Heart right ventricle (tissue), 16 donors: ENCODE data around the gene RNU7-1. TPM values are rescaled to one million over a fixed set of nuclear protein-coding genes. Genes with fewer than 3 reads are reported as not detected.

Experiments
- ATAC-seq, 8 donors: fragments of 200-7000 bp; cut with Tn5 transposase; one replicate each; pipeline ENCODE4 v1.9.1; 2020; ENCODE audit warnings: mild to moderate bottlenecking in 8 of 8, moderate library complexity in 8 of 8, moderate number of reproducible peaks in 1 of 8
- DNase-seq, 2 donors: peaks; one replicate each; pipeline ENCODE4 v3.0.0-alpha.2; 2020
- H3K27ac ChIP-seq, 10 donors: fragments of 200-600 bp; sonication (generic) in 2 of 10; one replicate each; pipeline versions ENCODE4 v1.5.0 to v1.8.0; 2020 to 2022; ENCODE audit warnings: mild to moderate bottlenecking in 3 of 10
- H3K27me3 ChIP-seq, 7 donors: fragments of 200-600 bp; one replicate each; pipeline ENCODE4 v1.8.0; 2021 to 2022; ENCODE audit warnings: mild to moderate bottlenecking in 2 of 7
- H3K36me3 ChIP-seq, 9 donors: fragments of 200-600 bp; sonication (generic) in 1 of 9; one replicate each; pipeline versions ENCODE4 v1.5.0 to v1.8.0; 2020 to 2022; ENCODE audit warnings: mild to moderate bottlenecking in 2 of 9
- H3K4me1 ChIP-seq, 9 donors: fragments of 200-600 bp; sonication (generic) in 1 of 9; one replicate each; pipeline versions ENCODE4 v1.5.0 to v1.8.0; 2020 to 2022; ENCODE audit warnings: mild to moderate bottlenecking in 4 of 9
- H3K4me3 ChIP-seq, 10 donors: fragments of 200-600 bp; sonication (generic) in 2 of 10; one replicate each; pipeline versions ENCODE4 v1.5.0 to v1.8.0; 2020 to 2022; ENCODE audit warnings: mild to moderate bottlenecking in 7 of 10, moderate library complexity in 2 of 10
- H3K9me3 ChIP-seq, 11 donors: fragments of 200-600 bp in 10 of 11; sonication (generic) in 2 of 11; one replicate each; pipeline versions ENCODE4 v1.5.0 to v1.8.0; 2013 to 2022; ENCODE audit warnings: mild to moderate bottlenecking in 2 of 11, control low read depth in 1 of 11, moderate library complexity in 1 of 11
- WGBS, 2 donors: extraction: QIAGEN DNeasy Blood & Tissue Kit; methylation state at CpG; one replicate each; pipeline ENCODE4 v1.1.7; 2013; ENCODE audit warnings: inconsistent platforms in 1 of 2; 5-methylcytosine and 5-hydroxymethylcytosine counted together
- intact Hi-C, 10 donors: fragments of 100-400 bp; cut with DNase I; formaldehyde crosslinking; loops; one replicate each; pipeline versions ENCODE4 v1.11.1 to v1.14.2; 2022
- microRNA-seq, 2 donors: library from miRNA; unstranded; fragments of <30 nt; microRNA quantifications; one replicate each; pipeline ENCODE4 v1.2.0, GENCODE V29; 2021
- polyA plus RNA-seq, 2 donors: library from polyadenylated mRNA; stranded (reverse); fragments of 200-250 nt; gene quantifications; one replicate each; pipeline ENCODE4 v1.2.3, GENCODE V29; 2013
- total RNA-seq, 10 donors: library from RNA; stranded (reverse); fragmentation: NEBNext Ultra II Directional in 3 of 10; extraction: Animal tissue kit (Norgen Biotek cat#: 25700) in 3 of 10; gene quantifications; one replicate each; pipeline versions ENCODE4 v1.2.1 to v1.2.4, GENCODE V29; 2021 to 2023
- TF ChIP-seq, protein P1 (sequence below), 9 donors: fragments of 200-600 bp; sonication (generic) in 2 of 9; IDR thresholded peaks; one replicate each; pipeline versions ENCODE4 v1.5.0 to v1.8.0; 2021 to 2022; ENCODE audit warnings: antibody characterized with exemption in 9 of 9, mild to moderate bottlenecking in 5 of 9, moderate library complexity in 1 of 9
- donor health status: Arrhythmogenic right ventricular cardiomyopathy.
- donor health status: ischemic (EF 13 %, LVEDD 7.1; RV severe dilation, severe dysfunction).
- donor health status: healthy with polysubstance abuse.
- donor health status: DM: no; HTN: yes; CAD: no.
- donor health status: DM: no; HTN: no; CAD: no.
- donor health status: ischemic (EF 25% LVEDD 6.9; RV normal size, moderate dysfunction).
- donor health status: ischemic (EF 25% LVEDD 5.7; RV mildly dilated, moderate dysfunction).
- donor health status: healthy.
- donor health status: DM: yes; HTN: yes; CAD: no.
- donor health status: Ischemic cardiomyopathy.
- donor health status: ischemic (EF 35%, LVEDD 5.7; RV mildly dilated, moderate dysfunction).
- donor health status: nonischemic (EF 11% LVEDD 7.7; RV severe dilation, severe dysfunction).
- donor health status: DM: yes; HTN: yes; CAD: no.
- donor health status: PGD.
- donor health status: ischemic (EF 29% LVEDD 5.4; RV normal size, mild dysfunction).
- donor health status: nonischemic (EF 23%, LVEDD 6.1; RV moderate dilation, normal function).

RNU7-1 gene
- total and polyA plus RNA-seq, 12 donors = not detected

GRCh38 chr12:6982532-6982931 lies 38.9 kb downstream of the RNU7-1 start:
- Histone ChIP-seq H3K4me1 (peaks cover 0 to 29% (median 0%) of the 10 kb centered on the region in 9 donors), H3K36me3 (peaks cover 0 to 98% (median 41%) of the 10 kb centered on the region in 9 donors), H3K27me3 (no peaks in the 10 kb centered on the region), H3K27ac (no peak overlapping the region), H3K9me3 (no peaks in the 10 kb centered on the region), H3K4me3 (no peak overlapping the region)
- 84 to 88% methylated on average over 7 of the region's 7 CpGs for WGBS, 2 donors
- DNase-seq (no peak), ATAC-seq (no peak)
- TF ChIP-seq, protein P1, sequence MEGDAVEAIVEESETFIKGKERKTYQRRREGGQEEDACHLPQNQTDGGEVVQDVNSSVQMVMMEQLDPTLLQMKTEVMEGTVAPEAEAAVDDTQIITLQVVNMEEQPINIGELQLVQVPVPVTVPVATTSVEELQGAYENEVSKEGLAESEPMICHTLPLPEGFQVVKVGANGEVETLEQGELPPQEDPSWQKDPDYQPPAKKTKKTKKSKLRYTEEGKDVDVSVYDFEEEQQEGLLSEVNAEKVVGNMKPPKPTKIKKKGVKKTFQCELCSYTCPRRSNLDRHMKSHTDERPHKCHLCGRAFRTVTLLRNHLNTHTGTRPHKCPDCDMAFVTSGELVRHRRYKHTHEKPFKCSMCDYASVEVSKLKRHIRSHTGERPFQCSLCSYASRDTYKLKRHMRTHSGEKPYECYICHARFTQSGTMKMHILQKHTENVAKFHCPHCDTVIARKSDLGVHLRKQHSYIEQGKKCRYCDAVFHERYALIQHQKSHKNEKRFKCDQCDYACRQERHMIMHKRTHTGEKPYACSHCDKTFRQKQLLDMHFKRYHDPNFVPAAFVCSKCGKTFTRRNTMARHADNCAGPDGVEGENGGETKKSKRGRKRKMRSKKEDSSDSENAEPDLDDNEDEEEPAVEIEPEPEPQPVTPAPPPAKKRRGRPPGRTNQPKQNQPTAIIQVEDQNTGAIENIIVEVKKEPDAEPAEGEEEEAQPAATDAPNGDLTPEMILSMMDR (IDR thresholded peaks at IDR 0.05) = no peak
- intact Hi-C loops = no loop called here

- Histone ChIP-seq H3K9me3 (no peaks in the 10 kb centered on the region), H3K4me1 (no peaks in the 10 kb centered on the region), H3K27me3 (no peaks in the 10 kb centered on the region), H3K27ac (no peak overlapping the region), H3K36me3 (peaks cover 0 to 83% (median 4%) of the 10 kb centered on the region in 9 donors), H3K4me3 (no peak overlapping the region)
- no peak for ATAC-seq
- TF ChIP-seq, protein P1 (IDR thresholded peaks at IDR 0.05) = no peak
- intact Hi-C loops = no loop called here
- 92% methylated on average over 11 of the region's 11 CpGs for WGBS, 2 donors
- no peak for DNase-seq
These were observed 44.4 kb downstream of the RNU7-1 start for GRCh38 chr12:6987956-6988553.

Small RNA genes within 50 kb of the gene (microRNA-seq; reads per million reads assigned to microRNA genes)
- gene MIR141 (1.8 to 30.2 reads per million in 2 donors), gene MIR200C (22.1 to 293 reads per million in 2 donors)

Other genes starting within 250 kb of the RNU7-1 start
- gene PIANP, start 243.0 kb upstream of the RNU7-1 start, total RNA-seq = under 1 TPM in 4 of 10 donors, not detected in 6; 0.12 to 0.54 (median 0.25) TPM
- gene PIANP, start 243.0 kb upstream of the RNU7-1 start, polyA plus RNA-seq = under 1 TPM; 0.22 to 0.58 TPM
- gene COPS7A, start 219.8 kb upstream of the RNU7-1 start, total RNA-seq = 10 to 100 TPM; 67.4 to 89.8 (median 77.9) TPM
- gene COPS7A, start 219.8 kb upstream of the RNU7-1 start, polyA plus RNA-seq = 10 to 100 TPM; 31.1 to 91.5 TPM
- 100 to 1,000 TPM; 135 to 182 (median 148) TPM for gene MLF2, start 190.7 kb upstream of the RNU7-1 start, total RNA-seq
- gene MLF2, start 190.7 kb upstream of the RNU7-1 start, polyA plus RNA-seq = 100 to 1,000 TPM; 108 to 197 TPM
- 100 to 1,000 TPM in 5 of 10 donors, 10 to 100 TPM in 5; 73.3 to 194 (median 96.0) TPM for gene PTMS, start 177.5 kb upstream of the RNU7-1 start, total RNA-seq
- gene PTMS, start 177.5 kb upstream of the RNU7-1 start, polyA plus RNA-seq = 100 to 1,000 TPM; 289 to 361 TPM
- 1 to 10 TPM in 1 of 10 donors, under 1 TPM in 7, not detected in 2; 0.16 to 2.1 (median 0.26) TPM for gene LAG3, start 171.3 kb upstream of the RNU7-1 start, total RNA-seq
- gene LAG3, start 171.3 kb upstream of the RNU7-1 start, polyA plus RNA-seq = 1 to 10 TPM in 1 of 2 donors, under 1 TPM in 1; 0.13 to 1.2 TPM
- gene CD4, start 154.3 kb upstream of the RNU7-1 start, total RNA-seq = 10 to 100 TPM in 2 of 10 donors, 1 to 10 TPM in 8; 2.8 to 44.3 (median 5.0) TPM
- gene CD4, start 154.3 kb upstream of the RNU7-1 start, polyA plus RNA-seq = 1 to 10 TPM; 2.6 to 3.2 TPM
- 1 to 10 TPM; 1.8 to 5.7 (median 3.8) TPM for gene GPR162, start 122.0 kb upstream of the RNU7-1 start, total RNA-seq
- 10 to 100 TPM in 1 of 2 donors, 1 to 10 TPM in 1; 7.0 to 16.8 TPM for gene GPR162, start 122.0 kb upstream of the RNU7-1 start, polyA plus RNA-seq
- gene P3H3, start 115.4 kb upstream of the RNU7-1 start, total RNA-seq = 10 to 100 TPM in 9 of 10 donors, 1 to 10 TPM in 1; 6.4 to 24.6 (median 16.0) TPM
- gene P3H3, start 115.4 kb upstream of the RNU7-1 start, polyA plus RNA-seq = 10 to 100 TPM; 12.5 to 37.8 TPM
- gene GNB3, start 102.9 kb upstream of the RNU7-1 start, total RNA-seq = 10 to 100 TPM in 2 of 10 donors, 1 to 10 TPM in 8; 2.4 to 14.6 (median 7.5) TPM
- gene GNB3, start 102.9 kb upstream of the RNU7-1 start, polyA plus RNA-seq = 10 to 100 TPM in 1 of 2 donors, 1 to 10 TPM in 1; 1.9 to 15.0 TPM
- 1 to 10 TPM in 3 of 10 donors, under 1 TPM in 6, not detected in 1; 0.22 to 4.0 (median 0.55) TPM for gene CDCA3, start 92.5 kb upstream of the RNU7-1 start, total RNA-seq
- gene CDCA3, start 92.5 kb upstream of the RNU7-1 start, polyA plus RNA-seq = 1 to 10 TPM in 1 of 2 donors, under 1 TPM in 1; 0.45 to 1.5 TPM
- gene USP5, start 91.7 kb upstream of the RNU7-1 start, total RNA-seq = 10 to 100 TPM; 64.8 to 95.5 (median 74.1) TPM
- 10 to 100 TPM; 17.6 to 37.4 TPM for gene USP5, start 91.7 kb upstream of the RNU7-1 start, polyA plus RNA-seq
- gene TPI1, start 76.3 kb upstream of the RNU7-1 start, total RNA-seq = 1,000 to 10,000 TPM in 1 of 10 donors, 100 to 1,000 TPM in 9; 739 to 1,044 (median 839) TPM
- gene TPI1, start 76.3 kb upstream of the RNU7-1 start, polyA plus RNA-seq = 1,000 to 10,000 TPM in 1 of 2 donors, 100 to 1,000 TPM in 1; 367 to 1,432 TPM
- gene SPSB2, start 70.5 kb upstream of the RNU7-1 start, total RNA-seq = 1 to 10 TPM; 2.0 to 5.6 (median 3.4) TPM
- gene SPSB2, start 70.5 kb upstream of the RNU7-1 start, polyA plus RNA-seq = 1 to 10 TPM; 5.4 to 5.6 TPM
- 10 to 100 TPM in 6 of 10 donors, 1 to 10 TPM in 4; 6.5 to 16.1 (median 11.0) TPM for gene LRRC23, start 39.0 kb upstream of the RNU7-1 start, total RNA-seq
- gene LRRC23, start 39.0 kb upstream of the RNU7-1 start, polyA plus RNA-seq = 10 to 100 TPM; 12.6 to 16.6 TPM
- 10 to 100 TPM in 8 of 10 donors, 1 to 10 TPM in 2; 6.3 to 68.4 (median 14.4) TPM for gene ENO2, start 29.2 kb upstream of the RNU7-1 start, total RNA-seq
- 10 to 100 TPM; 19.2 to 19.3 TPM for gene ENO2, start 29.2 kb upstream of the RNU7-1 start, polyA plus RNA-seq
- gene ATN1, start 15.9 kb upstream of the RNU7-1 start, total RNA-seq = 10 to 100 TPM; 54.7 to 96.7 (median 65.8) TPM
- 10 to 100 TPM; 48.7 to 92.5 TPM for gene ATN1, start 15.9 kb upstream of the RNU7-1 start, polyA plus RNA-seq
- gene C12orf57, start 206 bp downstream of the RNU7-1 start, total RNA-seq = 100 to 1,000 TPM; 134 to 213 (median 167) TPM
- gene C12orf57, start 206 bp downstream of the RNU7-1 start, polyA plus RNA-seq = 100 to 1,000 TPM; 182 to 654 TPM
- gene PTPN6, start 7.5 kb downstream of the RNU7-1 start, total RNA-seq = 10 to 100 TPM in 2 of 10 donors, 1 to 10 TPM in 8; 2.9 to 32.5 (median 5.3) TPM
- 10 to 100 TPM in 1 of 2 donors, 1 to 10 TPM in 1; 8.1 to 12.1 TPM for gene PTPN6, start 7.5 kb downstream of the RNU7-1 start, polyA plus RNA-seq
- 100 to 1,000 TPM; 139 to 203 (median 160) TPM for gene PHB2, start 26.8 kb downstream of the RNU7-1 start, total RNA-seq
- 100 to 1,000 TPM; 102 to 178 TPM for gene PHB2, start 26.8 kb downstream of the RNU7-1 start, polyA plus RNA-seq
- 10 to 100 TPM; 33.5 to 42.1 (median 38.3) TPM for gene EMG1, start 27.1 kb downstream of the RNU7-1 start, total RNA-seq
- 10 to 100 TPM; 13.8 to 31.4 TPM for gene EMG1, start 27.1 kb downstream of the RNU7-1 start, polyA plus RNA-seq
- 10 to 100 TPM; 19.9 to 65.8 (median 34.1) TPM for gene LPCAT3, start 74.7 kb downstream of the RNU7-1 start, total RNA-seq
- 10 to 100 TPM; 36.4 to 41.2 TPM for gene LPCAT3, start 74.7 kb downstream of the RNU7-1 start, polyA plus RNA-seq
- gene C1S, start 116.9 kb downstream of the RNU7-1 start, total RNA-seq = 100 to 1,000 TPM in 3 of 10 donors, 10 to 100 TPM in 7; 25.1 to 151 (median 51.6) TPM
- gene C1S, start 116.9 kb downstream of the RNU7-1 start, polyA plus RNA-seq = 10 to 100 TPM; 53.4 to 64.9 TPM
- 100 to 1,000 TPM in 4 of 10 donors, 10 to 100 TPM in 6; 19.9 to 238 (median 59.0) TPM for gene C1R, start 148.6 kb downstream of the RNU7-1 start, total RNA-seq
- gene C1R, start 148.6 kb downstream of the RNU7-1 start, polyA plus RNA-seq = 100 to 1,000 TPM in 1 of 2 donors, 10 to 100 TPM in 1; 73.0 to 209 TPM
- 10 to 100 TPM in 3 of 10 donors, 1 to 10 TPM in 7; 4.5 to 24.9 (median 7.5) TPM for gene C1RL, start 165.4 kb downstream of the RNU7-1 start, total RNA-seq
- 10 to 100 TPM in 1 of 2 donors, 1 to 10 TPM in 1; 8.3 to 22.3 TPM for gene C1RL, start 165.4 kb downstream of the RNU7-1 start, polyA plus RNA-seq
- gene RBP5, start 185.1 kb downstream of the RNU7-1 start, total RNA-seq = 1 to 10 TPM in 1 of 10 donors, under 1 TPM in 3, not detected in 6; 0.34 to 3.2 (median 0.56) TPM
- 1 to 10 TPM in 1 of 2 donors, under 1 TPM in 1; 0.66 to 1.8 TPM for gene RBP5, start 185.1 kb downstream of the RNU7-1 start, polyA plus RNA-seq
- 10 to 100 TPM in 2 of 10 donors, 1 to 10 TPM in 8; 3.7 to 16.8 (median 6.0) TPM for gene CLSTN3, start 186.6 kb downstream of the RNU7-1 start, total RNA-seq
- gene CLSTN3, start 186.6 kb downstream of the RNU7-1 start, polyA plus RNA-seq = 1 to 10 TPM; 3.9 to 6.8 TPM
- gene PEX5, start 245.9 kb downstream of the RNU7-1 start, total RNA-seq = 10 to 100 TPM; 21.8 to 35.2 (median 29.3) TPM
- 10 to 100 TPM in 1 of 2 donors, 1 to 10 TPM in 1; 9.7 to 25.0 TPM for gene PEX5, start 245.9 kb downstream of the RNU7-1 start, polyA plus RNA-seq